ENCODE data around the gene CSNK2A3.

The CSNK2A3 gene

DNA sequence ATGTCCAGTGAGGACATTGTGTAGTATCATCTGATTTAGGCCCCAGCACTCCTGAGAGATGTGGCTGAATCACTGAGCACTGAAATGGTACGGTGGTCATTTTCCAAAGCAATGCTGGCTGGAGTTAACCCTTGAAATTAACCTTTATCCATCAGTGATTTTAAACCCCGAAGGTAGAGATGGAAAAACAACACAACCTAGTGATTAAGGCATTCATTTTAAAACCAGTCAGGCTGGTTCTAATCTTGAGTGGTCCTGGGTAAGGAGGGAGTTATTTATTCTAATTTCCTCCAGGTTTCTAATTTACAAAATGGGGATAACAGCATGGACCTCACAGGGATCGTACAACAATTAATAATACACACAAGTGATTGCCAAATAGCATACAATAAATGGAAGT, 6.6 kb upstream of the CSNK2A3 start:
- TF ChIP-seq, protein P1, sequence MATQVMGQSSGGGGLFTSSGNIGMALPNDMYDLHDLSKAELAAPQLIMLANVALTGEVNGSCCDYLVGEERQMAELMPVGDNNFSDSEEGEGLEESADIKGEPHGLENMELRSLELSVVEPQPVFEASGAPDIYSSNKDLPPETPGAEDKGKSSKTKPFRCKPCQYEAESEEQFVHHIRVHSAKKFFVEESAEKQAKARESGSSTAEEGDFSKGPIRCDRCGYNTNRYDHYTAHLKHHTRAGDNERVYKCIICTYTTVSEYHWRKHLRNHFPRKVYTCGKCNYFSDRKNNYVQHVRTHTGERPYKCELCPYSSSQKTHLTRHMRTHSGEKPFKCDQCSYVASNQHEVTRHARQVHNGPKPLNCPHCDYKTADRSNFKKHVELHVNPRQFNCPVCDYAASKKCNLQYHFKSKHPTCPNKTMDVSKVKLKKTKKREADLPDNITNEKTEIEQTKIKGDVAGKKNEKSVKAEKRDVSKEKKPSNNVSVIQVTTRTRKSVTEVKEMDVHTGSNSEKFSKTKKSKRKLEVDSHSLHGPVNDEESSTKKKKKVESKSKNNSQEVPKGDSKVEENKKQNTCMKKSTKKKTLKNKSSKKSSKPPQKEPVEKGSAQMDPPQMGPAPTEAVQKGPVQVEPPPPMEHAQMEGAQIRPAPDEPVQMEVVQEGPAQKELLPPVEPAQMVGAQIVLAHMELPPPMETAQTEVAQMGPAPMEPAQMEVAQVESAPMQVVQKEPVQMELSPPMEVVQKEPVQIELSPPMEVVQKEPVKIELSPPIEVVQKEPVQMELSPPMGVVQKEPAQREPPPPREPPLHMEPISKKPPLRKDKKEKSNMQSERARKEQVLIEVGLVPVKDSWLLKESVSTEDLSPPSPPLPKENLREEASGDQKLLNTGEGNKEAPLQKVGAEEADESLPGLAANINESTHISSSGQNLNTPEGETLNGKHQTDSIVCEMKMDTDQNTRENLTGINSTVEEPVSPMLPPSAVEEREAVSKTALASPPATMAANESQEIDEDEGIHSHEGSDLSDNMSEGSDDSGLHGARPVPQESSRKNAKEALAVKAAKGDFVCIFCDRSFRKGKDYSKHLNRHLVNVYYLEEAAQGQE (IDR thresholded peaks at IDR 0.05; ENCODE audit: insufficient read depth in 1 of 2, low read depth in 2 of 2, low read length in 2 of 2) = no peak
- TF ChIP-seq FOXP2 (optimal IDR thresholded peaks at IDR 0.05; ENCODE audit: borderline replicate concordance, extremely low read depth, extremely low read length, insufficient read depth) (no peak), POLR2AphosphoS5 (IDR thresholded peaks at IDR 0.05; ENCODE audit: low read depth, low read length) (no peak), TAF1 (IDR thresholded peaks at IDR 0.05; ENCODE audit: borderline replicate concordance, insufficient read depth, low read length) (no peak), SIN3A (IDR thresholded peaks at IDR 0.05; ENCODE audit: borderline replicate concordance, insufficient read depth, low read length) (no peak)

DNA sequence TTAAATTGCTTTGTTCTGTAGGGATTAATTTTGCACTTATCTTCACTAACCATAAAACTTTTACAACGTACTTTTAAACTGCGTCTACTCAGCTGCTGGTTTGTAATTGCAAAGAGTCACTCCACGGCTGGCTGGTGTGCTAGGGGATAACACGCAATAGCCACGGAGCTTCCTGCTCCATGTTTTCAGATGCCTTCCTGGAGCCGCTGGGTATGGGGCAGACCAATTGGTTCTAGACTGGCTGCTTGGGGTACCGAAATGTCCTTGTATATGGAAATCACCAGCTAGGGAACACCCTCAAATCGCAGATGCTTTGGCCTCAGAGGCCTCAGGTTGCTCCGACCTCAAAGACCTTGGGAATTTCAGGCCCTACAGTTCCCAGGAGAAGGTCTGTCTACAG, 3.8 kb upstream of the CSNK2A3 start:
- TF ChIP-seq SIN3A (IDR thresholded peaks at IDR 0.05; ENCODE audit: borderline replicate concordance, insufficient read depth, low read length) = no peak
- TF ChIP-seq POLR2AphosphoS5 (IDR thresholded peaks at IDR 0.05; ENCODE audit: low read depth, low read length) = no peak
- TF ChIP-seq, protein P1 (IDR thresholded peaks at IDR 0.05; ENCODE audit: insufficient read depth in 1 of 2, low read depth in 2 of 2, low read length in 2 of 2) = no peak
- no peak for TF ChIP-seq TAF1 (IDR thresholded peaks at IDR 0.05; ENCODE audit: borderline replicate concordance, insufficient read depth, low read length)

DNA sequence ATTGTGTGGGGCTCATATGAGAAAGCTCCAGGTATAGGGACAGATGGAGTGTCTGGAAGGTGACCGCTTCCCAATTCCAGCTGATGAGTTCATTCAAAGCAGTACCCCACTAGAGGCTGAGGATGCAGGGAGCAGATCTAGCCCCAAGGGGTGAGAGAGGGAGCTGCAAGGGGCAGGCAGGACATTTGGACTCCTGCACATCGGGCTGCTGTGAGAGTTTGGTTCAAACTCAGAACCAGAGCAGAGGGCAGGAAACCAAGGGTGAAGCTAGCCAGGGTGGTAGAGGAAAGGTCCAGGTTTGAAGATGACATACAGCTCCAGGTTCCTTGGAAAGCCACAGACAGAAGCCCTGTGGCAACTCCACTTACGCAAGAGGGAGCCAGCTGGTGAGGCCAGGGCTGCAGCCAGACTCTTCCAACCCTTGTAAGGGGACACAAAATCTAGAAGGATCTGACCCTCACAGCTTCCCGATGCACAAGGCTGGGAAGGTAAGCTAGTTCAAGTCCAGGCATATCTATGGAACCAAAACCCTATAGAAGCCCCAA, 1.9 kb downstream of the CSNK2A3 start:
- no peak for TF ChIP-seq TAF1 (IDR thresholded peaks at IDR 0.05; ENCODE audit: borderline replicate concordance, insufficient read depth, low read length)
- TF ChIP-seq, protein P1 (IDR thresholded peaks at IDR 0.05; ENCODE audit: insufficient read depth in 1 of 2, low read depth in 2 of 2, low read length in 2 of 2) = no peak
- no peak for TF ChIP-seq FOXP2 (optimal IDR thresholded peaks at IDR 0.05; ENCODE audit: borderline replicate concordance, extremely low read depth, extremely low read length, insufficient read depth)
- no peak for TF ChIP-seq SIN3A (IDR thresholded peaks at IDR 0.05; ENCODE audit: borderline replicate concordance, insufficient read depth, low read length)
- no peak for TF ChIP-seq POLR2AphosphoS5 (IDR thresholded peaks at IDR 0.05; ENCODE audit: low read depth, low read length)

DNA sequence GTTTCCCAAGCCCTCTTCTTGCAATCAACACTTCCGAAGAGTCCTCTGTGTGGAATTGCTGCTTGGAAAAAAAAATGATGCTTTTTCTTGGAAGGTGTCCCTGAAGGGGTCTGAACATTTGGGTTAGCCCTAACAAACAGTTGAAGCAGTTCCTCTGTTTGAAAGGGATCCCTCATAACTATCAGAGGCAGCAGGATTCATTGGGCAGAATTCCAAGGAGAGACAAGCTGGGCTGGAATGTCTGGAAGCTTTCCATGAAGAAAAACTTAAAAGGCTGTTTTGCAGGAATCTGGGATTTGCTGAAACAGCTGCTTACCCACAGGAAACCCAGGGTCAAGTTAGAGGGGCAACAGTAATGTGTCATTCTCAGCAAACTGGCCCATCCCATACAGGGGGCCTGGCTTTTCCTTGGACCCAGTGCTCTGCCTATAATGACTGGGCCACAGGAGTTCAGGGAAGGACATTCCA, 3.1 kb downstream of the CSNK2A3 start:
- TF ChIP-seq FOXP2 (optimal IDR thresholded peaks at IDR 0.05; ENCODE audit: borderline replicate concordance, extremely low read depth, extremely low read length, insufficient read depth) = no peak
- TF ChIP-seq, protein P1 (IDR thresholded peaks at IDR 0.05; ENCODE audit: insufficient read depth in 1 of 2, low read depth in 2 of 2, low read length in 2 of 2) = peak in 1 of 2 experiments; percentile 48; a peak in 1 of 4 replicates
